ENCODE measurements around the gene ERMAP. TPM values are rescaled to one million over a fixed set of nuclear protein-coding genes. Genes with fewer than 3 reads are reported as not detected.
"Not testable (repeated sequence)": the region's sequence is repeated elsewhere in the genome, so short reads cannot be mapped to it uniquely, and the experiment has no call there.

The ERMAP gene
- total RNA-seq, 1 donor from 2014 or later = 10.9 TPM

- not testable (repeated sequence) for DNase-seq
Observed at GRCh38 chr1:42814815-42815214, 2.1 kb upstream of the ERMAP start.

- peak; percentile 64 for DNase-seq
Observed at GRCh38 chr1:42815941-42816584, 859 bp upstream of the ERMAP start.

GRCh38 chr1:42817440-42817767, 482 bp downstream of the ERMAP start:
- DNase-seq = no peak

GRCh38 chr1:42817976-42818375, 1.1 kb downstream of the ERMAP start:
- no peak for DNase-seq

GRCh38 chr1:42820813-42821212, 3.9 kb downstream of the ERMAP start:
- no peak for DNase-seq

GRCh38 chr1:42821690-42822089, 4.8 kb downstream of the ERMAP start:
- no peak for DNase-seq

- DNase-seq = peak; percentile 93
Observed at GRCh38 chr1:42822800-42823392, 6.0 kb downstream of the ERMAP start.

GRCh38 chr1:42824481-42825035, 7.6 kb downstream of the ERMAP start:
- no peak for DNase-seq

- DNase-seq = no peak
Observed at GRCh38 chr1:42825036-42825851, 8.3 kb downstream of the ERMAP start.

- no peak for DNase-seq
Observed at GRCh38 chr1:42830631-42831030, 13.7 kb downstream of the ERMAP start.

- no peak for DNase-seq
Observed at GRCh38 chr1:42831273-42831672, 14.4 kb downstream of the ERMAP start.

- no peak for DNase-seq
Observed at GRCh38 chr1:42832641-42833240, 15.8 kb downstream of the ERMAP start.

GRCh38 chr1:42833981-42834380, 17.1 kb downstream of the ERMAP start:
- DNase-seq = no peak

- DNase-seq = no peak
Observed at GRCh38 chr1:42834803-42835202, 17.9 kb downstream of the ERMAP start.

- DNase-seq = no peak
Observed at GRCh38 chr1:42835422-42835821, 18.5 kb downstream of the ERMAP start.

- no peak for DNase-seq
Observed at GRCh38 chr1:42837709-42838108, 20.8 kb downstream of the ERMAP start.

- DNase-seq = no peak
Observed at GRCh38 chr1:42838482-42839190, 21.7 kb downstream of the ERMAP start.

- no peak for DNase-seq
Observed at GRCh38 chr1:42841010-42841409, 24.1 kb downstream of the ERMAP start.

- no peak for DNase-seq
Observed at GRCh38 chr1:42841440-42842147, 24.7 kb downstream of the ERMAP start.

- no peak for DNase-seq
Observed at GRCh38 chr1:42844592-42845140, 27.7 kb downstream of the ERMAP start.

- no peak for DNase-seq
Observed at GRCh38 chr1:42845193-42845592, 28.3 kb downstream of the ERMAP start.

All from skin of body (tissue), 2 donors.